ENCODE data around the gene C18orf63. TPM values are rescaled to one million over a fixed set of nuclear protein-coding genes. Genes with fewer than 3 reads are reported as not detected.

The C18orf63 gene
- total RNA-seq, 2 donors from 2014 or later = not detected

- intact Hi-C loops (cut with DNase I) = no loop called here
- no peak overlapping the region for H3K27ac ChIP-seq
- TF ChIP-seq CTCF (IDR thresholded peaks at IDR 0.05) (no peak), POLR2A (IDR thresholded peaks at IDR 0.05) (no peak)
- no peaks in the 10 kb centered on the region for H3K4me1 ChIP-seq
- 72 to 80% methylated on average over 6 to 10 of the region's 10 CpGs for WGBS, 2 donors
- no peaks in the 10 kb centered on the region for H3K9me3 ChIP-seq
- H3K27me3 ChIP-seq = no peaks in the 10 kb centered on the region
- no peak for ATAC-seq
- H3K4me3 ChIP-seq = no peak overlapping the region
- no peaks in the 10 kb centered on the region for H3K36me3 ChIP-seq (replicated peaks in 1 of 2; ENCODE audit: insufficient read depth in 1 of 2, low read depth in 2 of 2)
- DNase-seq = no peak
These were observed 66.9 kb downstream of the C18orf63 start for GRCh38 chr18:74382481-74383017.

DNA sequence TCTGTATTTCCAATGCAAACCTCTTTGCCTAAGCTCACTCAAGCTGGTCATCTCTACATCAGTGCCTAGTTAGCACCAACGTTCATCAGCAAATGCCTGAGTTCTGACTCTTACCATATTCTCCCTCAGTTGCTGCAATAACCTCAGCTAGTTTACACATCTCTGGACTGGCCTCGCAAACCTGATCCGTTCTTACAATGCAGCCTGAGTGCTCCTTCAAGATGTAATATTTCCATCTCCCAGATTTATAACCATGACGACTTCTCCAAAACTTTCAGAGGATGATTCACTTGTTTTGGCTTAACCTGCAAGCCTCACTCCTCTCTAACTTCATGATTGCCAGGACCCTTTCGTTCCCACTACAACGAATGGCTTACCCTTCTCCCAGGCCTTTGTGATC lies 71.7 kb downstream of the C18orf63 start:
- H3K27ac ChIP-seq = no peak overlapping the region
- no peak for ATAC-seq
- no peak for TF ChIP-seq POLR2A (IDR thresholded peaks at IDR 0.05)
- no peak for TF ChIP-seq CTCF (IDR thresholded peaks at IDR 0.05)
- 70% methylated on average over 6 of the region's 6 CpGs for WGBS, 2 donors
- no peaks in the 10 kb centered on the region for H3K36me3 ChIP-seq (replicated peaks in 1 of 2; ENCODE audit: insufficient read depth in 1 of 2, low read depth in 2 of 2)
- no peak for DNase-seq
- H3K9me3 ChIP-seq = no peaks in the 10 kb centered on the region
- H3K4me3 ChIP-seq = no peak overlapping the region
- no peaks in the 10 kb centered on the region for H3K4me1 ChIP-seq
- intact Hi-C loops (cut with DNase I) = no loop called here
- no peaks in the 10 kb centered on the region for H3K27me3 ChIP-seq

DNA sequence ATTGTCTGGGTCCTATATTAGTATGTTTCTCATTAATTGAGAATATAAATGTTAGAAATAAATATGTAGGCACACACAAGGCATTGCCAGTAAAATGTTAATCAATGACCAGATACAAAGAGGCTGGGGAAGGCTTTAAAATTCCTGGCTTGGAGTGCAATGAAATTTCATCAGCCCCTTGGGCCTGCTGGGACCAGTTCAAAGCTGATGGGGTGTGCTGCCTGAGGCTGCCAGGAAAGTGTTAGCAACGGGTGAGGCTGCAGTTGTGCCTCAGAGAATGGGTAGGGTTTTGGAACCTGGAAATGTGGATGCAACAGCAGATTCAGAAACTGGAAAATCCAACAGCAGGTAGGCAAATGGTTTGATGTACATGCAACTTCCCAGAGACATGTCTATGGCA lies 72.6 kb downstream of the C18orf63 start:
- DNase-seq = no peak
- TF ChIP-seq POLR2A (IDR thresholded peaks at IDR 0.05) (no peak), CTCF (IDR thresholded peaks at IDR 0.05) (no peak)
- Histone ChIP-seq H3K4me3 (no peak overlapping the region), H3K9me3 (no peaks in the 10 kb centered on the region), H3K27ac (no peak overlapping the region), H3K27me3 (no peaks in the 10 kb centered on the region), H3K36me3 (replicated peaks in 1 of 2; ENCODE audit: insufficient read depth in 1 of 2, low read depth in 2 of 2) (no peaks in the 10 kb centered on the region), H3K4me1 (no peaks in the 10 kb centered on the region)
- intact Hi-C loops (cut with DNase I) = no loop called here
- WGBS, 2 donors = 57 to 60% methylated on average over 1 of the region's 1 CpG
- no peak for ATAC-seq

- intact Hi-C loops (cut with DNase I) = no loop called here
- Histone ChIP-seq H3K36me3 (replicated peaks in 1 of 2; ENCODE audit: insufficient read depth in 1 of 2, low read depth in 2 of 2) (no peaks in the 10 kb centered on the region), H3K9me3 (no peaks in the 10 kb centered on the region), H3K27ac (no peak overlapping the region), H3K4me3 (no peak overlapping the region), H3K4me1 (no peaks in the 10 kb centered on the region), H3K27me3 (no peaks in the 10 kb centered on the region)
- WGBS, 2 donors = 37 to 66% methylated on average over 5 to 6 of the region's 6 CpGs
- DNase-seq (no peak), ATAC-seq (no peak)
- TF ChIP-seq CTCF (IDR thresholded peaks at IDR 0.05) (no peak), POLR2A (IDR thresholded peaks at IDR 0.05) (no peak)
These were observed 73.7 kb downstream of the C18orf63 start for GRCh38 chr18:74389171-74389927.

GRCh38 chr18:74389991-74390390 lies 74.4 kb downstream of the C18orf63 start:
- TF ChIP-seq POLR2A (IDR thresholded peaks at IDR 0.05) = no peak
- no peak for TF ChIP-seq CTCF (IDR thresholded peaks at IDR 0.05)
- H3K4me3 ChIP-seq = no peak overlapping the region
- intact Hi-C loops (cut with DNase I) = no loop called here
- 88 to 89% methylated on average over 18 to 20 of the region's 20 CpGs for WGBS, 2 donors
- DNase-seq (no peak), ATAC-seq (no peak)
- no peaks in the 10 kb centered on the region for H3K9me3 ChIP-seq
- no peaks in the 10 kb centered on the region for H3K4me1 ChIP-seq
- no peaks in the 10 kb centered on the region for H3K27me3 ChIP-seq
- H3K27ac ChIP-seq = no peak overlapping the region
- no peaks in the 10 kb centered on the region for H3K36me3 ChIP-seq (replicated peaks in 1 of 2; ENCODE audit: insufficient read depth in 1 of 2, low read depth in 2 of 2)
